Kidney glomerular epithelial cell (primary cell): Measurements from ENCODE around the gene KBTBD8.

Experiments used
- DNase-seq: peaks from one replicate; lab custom pipeline; 2025; lab: John Stamatoyannopoulos, UW

Gene KBTBD8, protein sequence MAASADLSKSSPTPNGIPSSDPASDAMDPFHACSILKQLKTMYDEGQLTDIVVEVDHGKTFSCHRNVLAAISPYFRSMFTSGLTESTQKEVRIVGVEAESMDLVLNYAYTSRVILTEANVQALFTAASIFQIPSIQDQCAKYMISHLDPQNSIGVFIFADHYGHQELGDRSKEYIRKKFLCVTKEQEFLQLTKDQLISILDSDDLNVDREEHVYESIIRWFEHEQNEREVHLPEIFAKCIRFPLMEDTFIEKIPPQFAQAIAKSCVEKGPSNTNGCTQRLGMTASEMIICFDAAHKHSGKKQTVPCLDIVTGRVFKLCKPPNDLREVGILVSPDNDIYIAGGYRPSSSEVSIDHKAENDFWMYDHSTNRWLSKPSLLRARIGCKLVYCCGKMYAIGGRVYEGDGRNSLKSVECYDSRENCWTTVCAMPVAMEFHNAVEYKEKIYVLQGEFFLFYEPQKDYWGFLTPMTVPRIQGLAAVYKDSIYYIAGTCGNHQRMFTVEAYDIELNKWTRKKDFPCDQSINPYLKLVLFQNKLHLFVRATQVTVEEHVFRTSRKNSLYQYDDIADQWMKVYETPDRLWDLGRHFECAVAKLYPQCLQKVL

GRCh38 chr3:66998113-66998903 lies at the start of gene KBTBD8:
TSS of gene KBTBD8 (plus strand) at chr3:66998307. CDS start at chr3:66998356, 49 bp downstream.
- peak; percentile 99 for DNase-seq

- DNase-seq, result no peak
Observed at GRCh38 chr3:66948838-66949237, 49.3 kb upstream of the KBTBD8 start.

DNA sequence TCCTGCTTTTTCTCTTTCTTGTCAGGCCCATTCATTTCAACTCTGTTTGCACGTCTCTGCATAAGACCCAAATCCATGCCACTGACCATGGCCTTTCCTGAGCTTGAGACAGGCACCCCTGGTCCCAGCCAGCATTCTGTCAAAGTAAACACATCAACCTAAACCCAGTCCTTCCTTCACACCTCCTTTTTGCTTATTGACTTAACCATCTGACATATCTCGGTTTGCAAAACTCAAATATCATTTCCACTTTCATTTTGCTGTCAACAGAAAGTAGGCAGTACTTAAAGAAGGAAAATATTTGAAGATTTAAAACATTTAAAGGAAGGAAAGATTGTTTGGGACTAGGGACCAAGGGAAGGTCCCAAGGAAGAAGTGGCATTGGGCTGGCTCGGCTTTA lies 48.2 kb upstream of the KBTBD8 start:
- DNase-seq, result no peak

DNA sequence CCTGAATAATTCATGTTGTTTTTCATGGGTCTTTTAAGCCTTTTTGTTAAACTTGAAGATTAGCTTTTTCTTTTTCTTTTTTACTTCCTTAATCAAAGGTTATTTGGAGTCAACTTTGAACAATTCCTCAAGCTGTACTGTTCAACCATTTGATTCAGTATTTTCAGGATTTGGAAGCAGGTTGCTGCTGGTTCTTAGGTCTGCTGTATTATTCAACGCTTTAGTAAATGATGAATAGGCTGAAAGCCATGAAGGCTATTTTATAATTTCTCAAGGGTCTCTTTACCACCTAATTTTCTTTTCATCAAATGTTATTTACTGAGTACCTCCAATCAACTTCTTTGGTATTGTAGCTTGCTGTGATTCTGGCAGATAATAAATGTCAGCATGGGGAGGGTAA lies 45.8 kb upstream of the KBTBD8 start:
- DNase-seq, result no peak

- no peak for DNase-seq
Observed at GRCh38 chr3:66953934-66954445, 44.1 kb upstream of the KBTBD8 start.

GRCh38 chr3:66956742-66957141 lies 41.4 kb upstream of the KBTBD8 start:
- no peak for DNase-seq

GRCh38 chr3:66957367-66957766 lies 40.7 kb upstream of the KBTBD8 start:
- DNase-seq, result peak; percentile 2

GRCh38 chr3:66958067-66958466 lies 40.0 kb upstream of the KBTBD8 start:
- DNase-seq, result no peak

- no peak for DNase-seq
Observed at GRCh38 chr3:66962664-66963063, 35.4 kb upstream of the KBTBD8 start.

- DNase-seq, result no peak
Observed at GRCh38 chr3:66971245-66971644, 26.9 kb upstream of the KBTBD8 start.

- peak; percentile 74 for DNase-seq
Observed at GRCh38 chr3:66971891-66972551, 26.1 kb upstream of the KBTBD8 start.

- no peak for DNase-seq
Observed at GRCh38 chr3:66980791-66981190, 17.3 kb upstream of the KBTBD8 start.

GRCh38 chr3:66983101-66983500 lies 15.0 kb upstream of the KBTBD8 start:
- no peak for DNase-seq

GRCh38 chr3:66985336-66985920 lies 12.7 kb upstream of the KBTBD8 start:
- no peak for DNase-seq

GRCh38 chr3:66986406-66986805 lies 11.7 kb upstream of the KBTBD8 start:
- DNase-seq, result no peak

DNA sequence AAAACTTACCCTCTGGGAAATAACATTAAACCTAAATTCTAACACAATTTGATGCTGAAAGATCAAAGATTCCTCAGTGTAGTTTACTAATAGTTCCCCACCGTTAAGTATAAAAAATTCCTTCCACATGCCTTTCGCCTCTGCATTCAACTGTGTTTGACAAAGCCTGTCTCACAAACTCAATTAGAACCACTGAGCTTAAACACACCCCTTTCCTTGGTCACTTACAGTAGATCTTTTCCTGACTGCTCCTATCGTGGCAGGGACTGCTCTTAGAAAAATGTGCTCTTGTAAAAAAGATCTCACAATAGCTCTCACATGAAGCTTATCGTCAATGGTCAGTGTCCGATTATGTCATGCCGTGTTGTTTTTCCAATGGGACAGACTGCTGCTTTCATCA lies 8.9 kb upstream of the KBTBD8 start:
- no peak for DNase-seq

- DNase-seq, result no peak
Observed at GRCh38 chr3:66989860-66990696, 8.0 kb upstream of the KBTBD8 start.

GRCh38 chr3:66991459-66991858 lies 6.6 kb upstream of the KBTBD8 start:
- no peak for DNase-seq

GRCh38 chr3:66993082-66993481 lies 5.0 kb upstream of the KBTBD8 start:
- DNase-seq, result no peak

- DNase-seq, result no peak
Observed at GRCh38 chr3:66994588-66994987, 3.5 kb upstream of the KBTBD8 start.

- DNase-seq, result no peak
Observed at GRCh38 chr3:66996696-66997095, 1.4 kb upstream of the KBTBD8 start.
